ENCODE results near the gene MYADML2.

MYADML2 gene

DNA sequence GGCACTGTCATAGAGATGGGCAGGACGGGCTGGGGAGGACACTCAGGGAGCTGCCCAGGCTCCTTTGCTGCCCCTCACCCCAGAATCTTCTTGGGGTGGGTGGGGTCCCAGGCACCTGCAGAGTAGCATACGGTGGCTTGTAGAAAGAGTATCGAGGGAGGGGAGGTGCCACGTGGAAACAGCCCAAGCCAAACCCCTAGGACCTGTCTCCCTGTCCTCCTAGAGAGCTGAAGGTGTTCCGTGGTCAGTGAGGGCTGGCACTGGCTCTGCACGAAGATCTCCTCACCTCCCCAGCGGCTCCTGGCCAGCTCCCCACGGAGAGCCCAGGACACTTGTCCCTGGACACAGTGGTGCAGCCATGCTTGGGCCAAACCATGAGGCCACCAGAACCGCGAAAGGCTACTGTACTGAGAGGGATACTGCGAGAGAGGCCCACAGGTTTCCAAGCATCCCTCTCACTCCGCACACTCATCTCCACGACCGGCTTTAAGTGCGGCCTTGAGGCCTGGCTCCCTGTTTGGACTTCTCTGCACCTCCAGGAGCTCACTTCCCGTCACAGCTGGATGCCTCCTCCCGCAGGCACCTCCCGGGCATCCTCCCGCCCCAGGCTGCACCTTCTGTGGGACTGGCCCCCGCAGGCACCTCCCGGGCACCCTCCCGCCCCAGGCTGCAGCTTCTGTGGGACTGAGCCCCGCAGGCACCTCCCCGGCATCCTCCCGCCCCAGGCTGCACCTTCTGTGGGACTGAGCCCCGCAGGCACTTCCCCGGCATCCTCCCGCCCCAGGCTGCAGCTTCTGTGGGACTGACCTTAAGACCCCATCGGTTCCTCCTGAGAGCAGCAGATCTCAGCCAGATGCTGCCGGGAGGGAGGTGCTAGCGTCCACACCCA is 17.5 kb downstream of the MYADML2 start:
- TF ChIP-seq GATA3 (IDR thresholded peaks at IDR 0.05; ENCODE audit: low read depth, low read length) (no peak), GATA2 (IDR thresholded peaks at IDR 0.05; ENCODE audit: low read depth, low read length) (no peak)

DNA sequence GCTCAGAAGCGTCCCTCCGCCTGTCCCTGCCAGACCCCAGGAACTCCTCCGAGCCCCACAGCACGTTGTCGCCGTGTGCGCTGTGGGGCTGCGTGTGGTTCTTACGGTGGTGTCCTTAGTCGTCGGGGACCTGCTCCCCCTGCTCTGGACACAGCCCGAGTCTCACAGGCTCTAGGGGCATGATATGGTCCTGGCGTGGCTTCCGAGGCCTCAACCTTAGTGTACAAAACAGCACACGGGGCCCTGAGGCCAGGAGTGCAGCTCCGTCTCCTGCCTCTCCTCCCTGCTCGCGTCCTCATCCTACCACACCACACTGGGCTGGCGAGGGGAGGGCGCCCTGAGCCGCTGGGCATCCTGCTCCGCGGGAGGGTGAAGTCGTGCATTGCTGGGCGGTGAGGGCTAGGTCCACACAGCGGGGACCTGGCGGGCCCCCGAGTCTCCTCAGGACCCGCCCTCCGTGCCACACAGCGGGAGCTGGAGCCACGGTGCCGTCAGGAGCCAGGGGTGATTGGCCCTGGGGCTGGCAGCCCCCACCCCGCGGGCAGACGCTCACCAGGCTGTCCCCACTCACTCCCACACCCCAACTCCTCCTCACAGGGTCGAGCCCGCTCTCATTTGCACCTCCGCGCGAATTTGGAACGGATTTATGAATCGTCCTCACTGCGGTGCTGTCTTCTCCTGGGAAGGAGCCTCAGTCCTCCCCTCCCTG is 18.3 kb downstream of the MYADML2 start:
- TF ChIP-seq GATA3 (IDR thresholded peaks at IDR 0.05; ENCODE audit: low read depth, low read length) (no peak), GATA2 (IDR thresholded peaks at IDR 0.05; ENCODE audit: low read depth, low read length) (no peak)

DNA sequence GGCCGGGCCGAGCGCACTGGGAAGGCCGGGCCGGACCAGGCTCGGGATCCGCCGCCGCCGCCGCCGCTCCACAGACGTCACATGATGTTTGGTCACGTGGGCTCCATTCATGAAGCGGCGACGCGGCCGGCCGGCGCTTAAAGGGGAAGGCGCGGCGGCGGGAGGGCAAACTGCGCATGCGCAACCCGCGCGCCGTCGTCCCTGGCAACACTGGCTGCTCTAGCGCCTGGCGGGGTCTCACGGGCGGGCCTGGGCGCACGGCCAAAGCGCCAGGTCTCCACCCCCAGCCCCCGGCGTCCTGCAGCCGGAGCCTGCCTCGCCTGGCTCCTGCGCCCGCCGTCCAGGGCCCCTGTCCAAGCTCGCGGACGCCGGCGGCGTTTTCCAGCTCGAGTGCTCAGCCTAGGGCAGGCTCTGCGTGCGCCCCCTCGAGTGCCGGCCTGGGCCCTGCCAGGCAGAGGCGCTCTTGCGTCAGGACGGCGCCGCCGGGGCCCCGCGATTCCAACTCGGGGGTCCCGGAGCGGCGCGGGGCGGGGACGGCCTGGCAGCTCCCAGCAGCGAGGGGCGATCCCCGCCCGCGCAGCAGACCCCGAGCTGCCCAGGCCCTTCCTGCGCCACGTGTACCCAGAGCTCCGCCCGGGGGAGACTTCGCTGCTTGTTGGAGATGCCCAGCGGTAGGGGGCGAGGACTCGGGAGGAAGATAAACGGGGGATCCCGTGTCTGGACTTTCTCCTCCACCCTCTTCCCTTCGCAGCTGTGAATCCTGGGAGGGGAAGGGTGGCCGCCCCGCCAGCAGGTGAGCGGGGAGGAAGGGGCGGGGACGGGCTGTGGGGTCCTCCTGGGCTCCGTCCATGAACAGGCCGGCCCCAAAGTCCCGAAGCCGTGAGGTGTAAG is 19.1 kb downstream of the MYADML2 start, which contains the start of gene MAFG:
TSS of gene MAFG (minus strand) at position 83 of the 891 bp plus-strand sequence. CDS start 4,550 bp downstream, outside the sequence.
- TF ChIP-seq GATA2 (IDR thresholded peaks at IDR 0.05; ENCODE audit: low read depth, low read length) = no peak; the same call in 1 of the 2 replicates

DNA sequence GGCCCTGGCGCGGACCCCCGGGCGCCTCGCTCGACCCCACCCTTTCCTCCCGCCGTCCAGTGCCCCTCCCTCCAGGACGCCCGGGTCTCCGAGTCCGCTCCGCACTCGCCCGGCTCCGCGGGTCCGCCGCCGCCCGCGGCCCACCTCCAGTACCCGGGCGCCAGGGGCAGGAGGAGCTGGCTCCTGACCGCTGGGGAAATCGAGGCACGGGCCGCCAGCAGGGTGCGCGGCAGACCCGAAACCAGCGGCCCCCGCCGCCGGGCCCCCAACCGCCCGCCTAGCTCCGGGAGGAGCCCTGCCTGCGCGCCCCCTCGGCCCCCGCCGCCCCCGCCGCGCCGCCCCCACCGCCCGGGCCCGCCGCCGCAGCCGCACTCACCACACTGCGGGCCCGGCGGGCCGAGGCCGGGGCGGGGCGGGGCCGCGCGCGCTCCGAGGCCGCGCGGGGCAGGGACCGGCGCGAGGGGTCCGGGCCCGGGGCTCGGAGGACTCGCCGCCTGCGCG is 19.8 kb downstream of the MYADML2 start:
- TF ChIP-seq GATA2 (IDR thresholded peaks at IDR 0.05; ENCODE audit: low read depth, low read length) (no peak), GATA3 (IDR thresholded peaks at IDR 0.05; ENCODE audit: low read depth, low read length) (no peak)

DNA sequence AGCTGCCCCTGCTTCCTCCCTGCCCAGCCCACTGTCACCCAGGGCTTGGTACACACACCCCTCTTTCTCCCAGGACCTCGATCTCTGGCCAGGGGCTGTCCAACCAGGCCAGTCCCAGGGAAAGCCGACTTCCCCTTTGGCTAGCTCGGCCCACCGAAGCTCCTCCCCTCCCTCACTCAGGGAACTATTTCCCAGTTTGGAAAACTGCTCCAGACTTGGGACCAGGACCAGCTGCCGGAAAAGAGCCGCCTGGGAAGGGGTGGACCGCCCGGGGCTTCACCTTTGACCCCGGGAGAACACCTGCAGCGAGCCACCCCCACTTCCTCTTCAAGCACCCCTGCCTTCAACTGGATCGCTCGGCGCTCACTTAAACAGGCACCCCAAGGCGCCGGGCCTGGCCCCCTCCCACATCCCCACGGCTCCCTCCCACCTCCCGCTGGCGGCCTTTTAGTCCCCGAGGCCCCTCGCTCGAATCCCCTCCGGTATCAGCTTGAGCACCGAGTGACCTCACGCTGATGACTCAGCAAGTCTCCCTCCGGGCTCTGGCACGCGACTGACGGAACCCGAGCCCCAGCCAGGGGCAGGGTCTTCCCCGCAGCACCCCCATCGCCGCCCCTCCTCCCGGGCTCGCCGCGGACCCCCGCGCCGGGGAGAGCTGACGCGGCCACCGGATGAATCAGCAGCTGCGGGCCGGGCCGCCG is 20.4 kb downstream of the MYADML2 start:
- TF ChIP-seq GATA3 (IDR thresholded peaks at IDR 0.05; ENCODE audit: low read depth, low read length) (no peak), GATA2 (IDR thresholded peaks at IDR 0.05; ENCODE audit: low read depth, low read length) (no peak)

DNA sequence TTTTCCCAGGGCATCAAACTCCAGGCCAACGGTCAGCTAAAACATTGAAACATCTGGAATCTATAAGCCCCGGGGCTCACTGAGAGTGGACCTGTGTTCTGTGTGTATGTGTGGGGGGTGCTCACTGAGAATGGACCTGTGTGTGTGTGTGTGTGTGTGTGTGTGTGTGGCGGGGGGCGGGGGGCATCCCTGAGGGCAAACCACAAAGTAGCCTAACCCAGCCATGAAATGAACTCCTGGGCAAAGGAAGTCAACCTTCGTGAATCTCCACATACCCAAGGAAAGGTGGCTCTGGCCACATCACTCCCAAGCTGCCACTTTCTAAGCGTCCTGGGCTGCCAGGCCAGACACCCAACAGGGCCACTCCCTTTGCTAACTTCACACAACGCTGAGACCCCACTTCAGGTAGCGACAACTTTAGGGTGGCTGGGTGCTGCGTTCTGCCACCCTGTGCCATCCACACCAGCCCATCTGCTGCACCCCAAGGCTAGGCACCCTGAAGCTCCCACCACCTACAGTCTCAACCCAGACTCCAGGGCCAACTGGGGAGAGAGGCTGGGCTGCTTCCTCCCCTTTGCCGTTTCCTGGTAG is 21.1 kb downstream of the MYADML2 start:
- no peak for TF ChIP-seq GATA2 (IDR thresholded peaks at IDR 0.05; ENCODE audit: low read depth, low read length)
- TF ChIP-seq GATA3 (IDR thresholded peaks at IDR 0.05; ENCODE audit: low read depth, low read length) = no peak

DNA sequence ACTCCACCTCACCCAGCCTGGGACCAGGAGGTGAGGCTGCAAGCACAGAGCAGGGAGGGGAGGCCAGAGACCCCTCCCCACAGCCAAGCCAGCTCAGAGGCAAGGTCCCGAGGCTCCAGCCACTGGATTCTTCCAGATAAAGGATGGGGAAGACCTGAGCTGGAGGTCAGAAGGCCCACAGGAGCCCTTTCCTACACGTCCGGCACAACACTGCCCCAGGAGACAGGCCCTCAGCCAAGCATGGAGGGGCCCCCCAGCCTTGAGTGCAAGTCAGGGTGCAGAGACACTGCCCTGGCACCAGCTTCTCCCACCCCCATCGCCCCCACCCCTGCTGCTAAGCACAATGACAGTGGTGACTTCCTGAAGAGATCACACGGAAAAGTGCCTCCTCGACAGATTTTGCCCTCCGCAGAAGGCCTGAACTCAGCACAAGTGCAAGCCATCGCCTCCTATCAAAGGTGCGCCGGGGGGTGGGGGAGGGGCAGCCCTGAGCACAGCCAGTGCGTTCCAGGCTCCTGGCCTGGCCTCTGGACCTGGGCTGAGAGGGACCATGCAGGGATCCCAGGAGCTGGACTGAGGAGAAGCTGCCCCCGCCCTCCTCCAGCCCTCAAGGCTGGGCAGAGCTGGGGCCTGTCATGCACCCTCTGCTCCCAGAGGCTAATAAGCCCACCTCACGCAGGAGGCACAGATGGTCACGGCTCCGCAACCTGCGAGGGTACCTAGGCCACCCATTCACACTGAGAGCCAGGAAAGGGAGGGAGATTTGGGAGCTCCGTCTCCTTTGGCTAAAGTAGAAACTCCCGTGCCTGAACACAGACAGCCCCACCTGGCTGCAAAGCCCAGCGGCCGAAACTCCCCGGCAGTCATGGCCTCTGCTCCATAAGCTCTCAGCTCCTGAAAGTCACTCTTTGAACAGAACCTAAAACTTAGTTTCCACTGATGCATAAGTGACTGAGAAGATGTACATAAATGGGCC is 22.2 kb downstream of the MYADML2 start:
- TF ChIP-seq GATA3 (IDR thresholded peaks at IDR 0.05; ENCODE audit: low read depth, low read length) = no peak
- no peak for TF ChIP-seq GATA2 (IDR thresholded peaks at IDR 0.05; ENCODE audit: low read depth, low read length)

DNA sequence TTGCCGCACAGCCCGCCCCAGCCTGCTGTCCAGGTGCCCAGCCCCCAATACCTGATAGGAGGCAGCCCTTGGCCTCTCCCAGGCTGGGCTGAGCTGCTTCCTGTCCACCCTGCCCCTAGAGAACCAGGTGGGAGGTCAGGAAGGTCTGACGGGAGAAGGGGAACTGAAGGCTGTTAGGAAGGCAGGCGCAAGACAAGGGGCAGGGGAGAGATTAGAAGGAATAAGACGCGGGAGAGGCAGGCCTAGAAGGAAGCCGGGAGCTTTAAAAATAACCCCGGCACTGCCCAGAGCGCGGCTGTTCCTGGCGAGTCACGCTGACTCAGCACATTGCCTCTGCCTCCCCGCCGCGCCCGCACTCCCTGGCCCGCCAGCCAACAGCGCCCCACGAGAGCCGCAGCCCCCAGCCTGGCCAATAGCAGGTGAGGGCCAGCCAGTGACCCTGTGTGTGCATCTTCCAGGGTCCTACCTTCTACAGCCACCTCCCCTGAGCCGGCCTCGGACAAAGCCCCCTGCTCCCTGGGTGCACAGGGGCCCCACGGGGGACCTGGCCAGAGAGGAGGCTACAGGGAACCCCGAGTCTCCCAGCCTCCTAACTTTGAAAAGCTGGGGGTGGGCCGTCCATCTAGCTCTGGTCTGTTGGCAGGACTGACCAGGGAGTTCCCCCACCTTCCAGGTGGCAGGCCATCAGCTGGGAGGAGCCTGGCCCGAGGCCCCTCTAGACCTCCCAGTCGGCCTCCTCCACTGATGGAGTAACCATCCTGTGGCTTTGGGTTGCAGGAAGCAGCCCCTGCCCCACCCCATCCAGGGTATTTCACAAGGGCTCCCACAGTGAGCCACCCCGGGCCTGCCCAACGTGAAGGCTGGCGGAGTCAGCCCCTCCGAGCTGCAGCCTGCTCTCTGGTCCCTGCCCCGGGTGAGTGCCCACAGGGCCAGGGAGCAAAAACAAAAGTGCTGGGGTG is 23.5 kb downstream of the MYADML2 start:
- TF ChIP-seq GATA2 (IDR thresholded peaks at IDR 0.05; ENCODE audit: low read depth, low read length) (no peak), GATA3 (IDR thresholded peaks at IDR 0.05; ENCODE audit: low read depth, low read length) (no peak)

DNA sequence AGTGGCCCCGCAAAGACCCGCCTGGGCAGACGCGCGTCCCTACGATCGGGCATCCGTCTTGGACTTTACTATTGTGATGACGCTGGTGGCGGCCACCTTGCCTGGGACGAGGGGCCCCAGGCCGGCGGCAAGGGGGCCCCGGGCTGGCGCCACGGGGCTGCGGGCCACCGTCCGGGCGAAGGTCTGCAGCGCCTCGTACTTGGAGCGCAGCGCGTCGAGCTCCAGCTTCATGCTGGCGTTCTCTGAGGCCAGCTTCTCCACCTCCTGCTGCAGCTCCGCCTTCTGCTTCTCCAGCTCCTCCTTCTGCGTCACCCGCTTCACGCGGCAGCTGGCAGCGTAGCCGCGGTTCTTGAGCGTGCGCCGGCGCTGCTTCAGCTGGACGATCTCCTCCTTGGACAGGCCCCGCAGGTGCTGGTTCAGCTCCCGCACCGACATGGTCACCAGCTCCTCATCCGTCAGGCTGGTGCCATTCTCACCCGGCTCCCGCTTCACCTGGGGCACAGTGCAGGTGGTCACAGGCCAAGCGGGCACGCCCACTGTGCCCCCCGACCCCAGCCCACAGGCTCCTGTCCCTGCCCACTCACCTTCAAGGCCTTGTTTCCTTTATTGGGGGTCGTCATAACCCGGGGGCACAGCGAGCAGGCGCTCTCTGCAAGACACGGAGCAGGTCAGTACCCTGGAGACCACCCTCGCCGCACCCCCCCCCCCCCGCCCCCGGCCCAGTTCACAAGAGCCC is 24.3 kb downstream of the MYADML2 start:
- TF ChIP-seq GATA2 (IDR thresholded peaks at IDR 0.05; ENCODE audit: low read depth, low read length) (no peak), GATA3 (IDR thresholded peaks at IDR 0.05; ENCODE audit: low read depth, low read length) (no peak)

DNA sequence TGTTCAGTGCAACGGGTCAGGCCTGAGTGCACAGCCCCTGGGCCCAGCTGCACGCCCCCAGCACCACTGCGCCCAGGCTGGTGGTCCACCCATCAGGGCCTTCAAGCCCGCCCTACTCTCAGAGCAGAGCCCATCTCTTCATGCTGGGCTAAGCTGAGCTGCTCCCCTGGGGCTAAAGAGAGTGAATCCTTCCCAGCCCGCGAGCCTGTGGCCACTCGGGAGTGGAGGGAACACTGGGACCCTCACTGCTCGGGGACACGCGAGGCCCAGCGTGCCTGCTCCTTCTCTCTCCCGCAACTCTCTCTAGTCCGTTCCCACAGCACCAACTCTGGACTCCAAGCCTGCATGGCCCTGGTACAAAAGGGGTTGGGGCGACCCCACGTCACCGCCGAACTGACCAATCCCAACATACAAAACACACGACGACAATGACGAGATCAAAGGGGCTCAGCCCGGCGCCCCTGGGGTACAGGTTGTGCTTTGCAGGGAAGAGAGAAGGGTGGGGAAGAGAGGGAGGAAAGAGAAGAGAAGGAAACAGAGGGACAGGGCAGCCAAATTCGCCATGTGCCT is 25.0 kb downstream of the MYADML2 start:
- no peak for TF ChIP-seq GATA3 (IDR thresholded peaks at IDR 0.05; ENCODE audit: low read depth, low read length)
- TF ChIP-seq GATA2 (IDR thresholded peaks at IDR 0.05; ENCODE audit: low read depth, low read length) = no peak

All from SH-SY5Y (cell line).